IPS DF 6.9 (cell line): Measurements from ENCODE around the gene TRIM8.
"Not testable (repeated sequence)": the region's sequence is repeated elsewhere in the genome, so short reads cannot be mapped to it uniquely, and the experiment has no call there.

ENCODE experiments used
- DNase-seq: peaks from one replicate; pipeline ENCODE4 v3.0.0-alpha.2; 2013; ENCODE audit warnings: low read depth, low spot score
- H3K27ac ChIP-seq: one replicate; pipeline ENCODE4 v1.5.1; 2013; ENCODE audit warnings: low read length, control low read depth
- H3K27me3 ChIP-seq: 2 replicates; pipeline ENCODE4 v1.6.1; 2013; ENCODE audit warnings: mild to moderate bottlenecking, low read length; ENCODE audit not compliant: control insufficient read depth, insufficient read depth
- H3K36me3 ChIP-seq: 2 replicates; pipeline ENCODE4 v1.6.1; 2013; ENCODE audit warnings: low read length; ENCODE audit not compliant: control insufficient read depth, insufficient read depth
- H3K4me1 ChIP-seq: 2 replicates; pipeline ENCODE4 v1.6.1; 2013; ENCODE audit warnings: low read length; ENCODE audit not compliant: control insufficient read depth, insufficient read depth
- H3K4me3 ChIP-seq: 2 replicates; pipeline ENCODE4 v1.5.1; 2013; ENCODE audit warnings: mild to moderate bottlenecking, low read length
- H3K9me3 ChIP-seq: 2 replicates; pipeline ENCODE4 v1.6.1; 2013; ENCODE audit warnings: low read length, inconsistent platforms; ENCODE audit not compliant: control insufficient read depth, insufficient read depth
- WGBS: extraction: QIAGEN DNeasy Blood & Tissue Kit; methylation state at CpG from one replicate; pipeline ENCODE4 v1.1.7; 2013; ENCODE audit warnings: mixed read lengths, missing lambda C conversion rate; ENCODE audit not compliant: insufficient read length, insufficient coverage; 5-methylcytosine and 5-hydroxymethylcytosine counted together

The TRIM8 gene

DNA sequence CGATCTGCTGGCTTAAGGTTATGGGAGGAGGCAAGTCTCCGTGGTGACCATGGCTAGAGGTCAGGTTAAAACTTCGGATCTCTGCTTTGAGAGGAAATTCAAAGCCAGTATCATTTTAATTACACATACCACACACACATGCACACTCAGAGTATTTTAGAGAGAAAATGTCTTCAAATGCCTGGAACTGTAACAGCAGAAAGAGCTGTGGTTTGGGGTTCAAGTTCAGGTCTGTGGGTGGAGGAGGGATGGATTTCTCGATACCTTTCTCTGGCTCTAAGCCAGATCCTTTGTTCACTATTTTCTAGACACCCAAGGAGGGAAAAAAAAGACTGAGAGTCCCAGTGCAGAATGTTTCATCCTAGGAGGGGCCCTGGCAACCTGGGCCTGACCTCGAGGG is 37.4 kb downstream of the TRIM8 start:
- no peak overlapping the region for H3K27ac ChIP-seq
- DNase-seq: no peak
- WGBS: no CpG with 5 or more reads among the region's 5 CpGs
- peaks cover 2% of the 10 kb centered on the region; the same call in 1 of the 2 replicates for H3K4me1 ChIP-seq
- no peaks in the 10 kb centered on the region for H3K9me3 ChIP-seq
- peaks cover 6% of the 10 kb centered on the region; the same call in 1 of the 2 replicates for H3K36me3 ChIP-seq
- no peak overlapping the region for H3K4me3 ChIP-seq
- no peaks in the 10 kb centered on the region for H3K27me3 ChIP-seq

DNA sequence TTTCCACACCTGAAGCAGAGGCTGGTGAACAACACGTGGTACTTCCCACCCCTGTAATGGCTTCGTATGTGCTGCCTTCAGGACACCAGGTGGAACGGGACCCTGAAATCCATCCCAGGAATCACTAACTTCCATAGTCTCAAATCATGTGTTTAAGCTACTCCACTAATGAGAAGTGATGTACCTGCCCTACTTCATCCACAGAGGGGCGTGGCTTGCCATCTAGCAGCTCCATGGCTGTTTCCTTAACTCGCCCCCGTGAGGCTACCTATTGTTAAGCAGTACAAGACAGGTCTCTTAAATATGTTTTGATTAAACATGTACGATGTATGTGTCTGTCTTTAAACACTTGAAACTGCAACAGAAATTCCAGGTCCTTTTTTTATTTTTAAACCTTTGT is 38.1 kb downstream of the TRIM8 start:
- Histone ChIP-seq H3K4me1 (peaks cover 2% of the 10 kb centered on the region; the same call in 1 of the 2 replicates), H3K4me3 (no peak overlapping the region), H3K36me3 (peaks cover 6% of the 10 kb centered on the region; the same call in 1 of the 2 replicates), H3K9me3 (no peaks in the 10 kb centered on the region), H3K27ac (no peak overlapping the region), H3K27me3 (no peaks in the 10 kb centered on the region)
- DNase-seq: no peak
- no CpG with 5 or more reads among the region's 7 CpGs for WGBS

DNA sequence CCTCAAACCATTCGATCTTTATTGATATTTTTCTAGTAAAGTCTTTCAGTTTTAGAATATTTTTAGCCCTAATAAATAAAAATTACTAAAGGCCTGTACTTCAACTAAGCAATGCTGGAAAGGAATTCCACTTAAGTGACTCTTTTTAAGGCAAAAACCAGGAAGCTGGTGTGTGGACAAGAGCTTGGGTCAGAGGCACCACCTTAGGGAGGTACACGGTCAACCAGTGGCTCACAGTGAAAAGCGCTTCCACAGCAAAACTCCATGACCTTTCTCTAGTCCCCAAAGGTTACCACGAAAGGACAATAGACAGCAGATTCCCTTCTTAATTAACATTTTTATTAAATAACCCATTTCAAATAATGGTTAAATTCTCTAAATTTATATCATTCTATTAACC is 38.7 kb downstream of the TRIM8 start:
- DNase-seq: no peak
- H3K4me3 ChIP-seq: no peak overlapping the region
- peaks cover under 1% of the 10 kb centered on the region; the same call in 1 of the 2 replicates for H3K4me1 ChIP-seq
- H3K27me3 ChIP-seq: no peaks in the 10 kb centered on the region
- peaks cover 6% of the 10 kb centered on the region; the same call in 1 of the 2 replicates for H3K36me3 ChIP-seq
- 100% methylated on average over 1 of the region's 4 CpGs for WGBS
- H3K27ac ChIP-seq: no peak overlapping the region
- no peaks in the 10 kb centered on the region for H3K9me3 ChIP-seq

DNA sequence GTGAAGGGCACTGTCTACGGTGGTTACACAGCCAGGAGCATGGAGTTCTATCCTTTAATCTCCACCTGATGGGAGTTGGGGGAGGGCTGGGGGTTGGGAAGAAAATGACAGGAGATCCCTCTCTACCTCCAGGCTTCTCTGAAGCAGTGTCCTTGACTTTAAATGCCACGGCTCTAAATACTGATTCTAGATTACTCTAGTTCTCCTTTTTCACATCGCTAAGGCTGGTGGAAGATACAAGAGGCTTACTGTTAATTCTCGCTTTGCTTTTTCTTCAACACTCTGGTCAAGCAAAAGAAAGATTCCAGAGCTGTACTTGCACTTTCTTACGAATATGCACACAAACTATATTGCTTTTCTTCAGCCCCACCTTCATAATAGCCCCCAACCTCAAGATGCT is 39.5 kb downstream of the TRIM8 start:
- no peaks in the 10 kb centered on the region for H3K9me3 ChIP-seq
- no CpG with 5 or more reads among the region's 5 CpGs for WGBS
- H3K36me3 ChIP-seq: peaks cover 6% of the 10 kb centered on the region; the same call in 1 of the 2 replicates
- H3K27me3 ChIP-seq: no peaks in the 10 kb centered on the region
- H3K4me3 ChIP-seq: no peak overlapping the region
- no peak for DNase-seq
- no peak overlapping the region for H3K27ac ChIP-seq
- H3K4me1 ChIP-seq: no peaks in the 10 kb centered on the region; the same call in 1 of the 2 replicates

DNA sequence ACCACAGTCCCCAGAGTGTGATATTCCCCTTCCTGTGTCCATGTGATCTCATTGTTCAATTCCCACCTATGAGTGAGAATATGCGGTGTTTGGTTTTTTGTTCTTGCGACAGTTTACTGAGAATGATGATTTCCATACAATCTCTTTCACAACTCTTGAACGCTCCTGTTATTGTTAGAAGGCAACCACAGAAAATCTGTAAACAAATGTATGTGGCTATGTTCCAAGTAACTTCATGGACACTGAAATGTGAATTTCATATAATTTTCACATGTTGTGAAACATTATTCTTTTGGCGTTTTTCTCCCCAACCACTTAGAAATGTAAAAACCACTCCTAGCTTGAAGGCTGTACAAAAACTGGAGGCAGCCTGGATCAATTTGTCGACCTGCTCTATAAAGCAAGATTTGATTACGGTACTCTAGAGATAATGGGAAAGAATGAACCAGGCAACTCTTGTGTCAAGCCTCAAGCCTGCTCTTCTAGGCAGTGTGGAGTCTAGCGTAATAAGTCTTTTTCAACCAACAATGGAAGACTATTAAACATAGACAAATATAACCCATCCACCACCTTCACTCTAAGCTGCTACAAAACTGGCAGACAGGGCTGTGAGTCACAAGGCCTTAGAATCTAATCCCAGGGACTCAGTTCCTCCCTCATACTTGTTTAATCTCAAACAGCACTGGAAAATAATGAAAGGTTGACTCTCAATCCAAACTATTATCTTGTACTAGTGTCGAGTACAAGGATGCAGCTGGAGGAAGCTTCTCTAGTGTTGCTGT is 47.2 kb downstream of the TRIM8 start:
- Histone ChIP-seq H3K9me3 (no peaks in the 10 kb centered on the region), H3K4me1 (no peaks in the 10 kb centered on the region), H3K27me3 (no peaks in the 10 kb centered on the region), H3K27ac (no peak overlapping the region), H3K4me3 (no peak overlapping the region), H3K36me3 (peaks cover under 1% of the 10 kb centered on the region; the same call in 1 of the 2 replicates)
- DNase-seq: no peak
- no CpG with 5 or more reads among the region's 8 CpGs for WGBS

DNA sequence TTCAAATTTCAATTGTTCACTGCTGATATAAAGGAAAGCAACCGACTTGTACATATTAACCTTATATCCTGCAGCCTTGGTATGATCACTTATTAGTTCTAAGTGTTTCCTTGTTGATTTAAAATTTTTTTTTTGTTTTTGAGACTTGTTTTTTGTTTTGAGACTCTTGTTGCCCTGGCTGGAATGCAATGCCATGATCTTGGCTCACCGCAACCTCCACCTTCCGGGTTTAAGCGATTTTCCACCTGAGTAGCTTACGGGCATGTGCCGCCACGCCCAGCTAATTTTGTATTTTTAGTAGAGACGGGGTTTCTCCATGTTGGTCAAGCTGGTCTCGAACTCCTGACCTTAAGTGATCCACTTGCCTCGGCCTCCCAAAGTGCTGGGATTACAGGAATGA is 51.1 kb downstream of the TRIM8 start:
- H3K27me3 ChIP-seq, H3K36me3 ChIP-seq, H3K27ac ChIP-seq, H3K4me3 ChIP-seq, H3K9me3 ChIP-seq, DNase-seq, H3K4me1 ChIP-seq: not testable (repeated sequence)
- no CpG with 5 or more reads among the region's 10 CpGs for WGBS

DNA sequence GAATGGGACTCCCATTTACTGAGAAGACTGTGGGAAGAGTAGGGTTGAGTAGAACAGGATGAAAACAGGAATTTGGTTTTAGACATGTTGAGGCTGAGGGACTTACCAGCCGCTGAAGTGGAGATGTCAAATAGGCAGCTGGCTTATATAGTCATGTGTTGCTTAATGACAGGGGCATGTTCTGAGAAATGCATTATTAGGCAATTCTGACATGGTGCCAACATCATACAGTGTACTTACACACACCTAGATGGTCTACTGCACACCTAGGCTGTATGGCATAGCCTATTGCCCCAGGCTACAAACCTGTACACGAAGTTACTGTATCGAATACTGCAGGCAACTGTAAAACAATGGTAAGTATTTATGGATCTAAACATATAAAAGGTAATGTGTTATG is 52.5 kb downstream of the TRIM8 start:
- DNase-seq: no peak
- no peaks in the 10 kb centered on the region for H3K27me3 ChIP-seq

DNA sequence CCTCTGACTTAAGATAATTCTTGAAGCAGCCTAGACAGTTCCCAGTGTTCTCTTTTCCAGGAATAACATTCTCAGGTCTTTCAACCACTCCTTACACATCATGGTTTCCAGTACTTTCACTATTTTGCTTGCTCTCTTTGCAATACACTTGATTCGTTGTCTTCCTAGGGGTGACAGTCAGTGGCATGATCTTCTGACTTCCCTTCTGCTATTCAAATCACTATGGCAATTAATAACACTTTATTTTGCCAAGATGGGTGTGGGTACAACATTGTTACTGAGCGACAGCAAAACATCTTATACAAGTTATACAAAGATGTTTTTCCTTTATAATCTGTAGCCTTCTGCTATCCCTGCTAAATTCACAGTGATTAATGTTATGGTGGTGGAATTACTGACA is 54.6 kb downstream of the TRIM8 start:
- WGBS: no CpG with 5 or more reads among the region's 2 CpGs
- DNase-seq: no peak

More for the DNA sequence above, 52.5 kb downstream of the TRIM8 start:
- Histone ChIP-seq H3K36me3 (peaks cover 4% of the 10 kb centered on the region; the same call in 1 of the 2 replicates), H3K4me3 (no peak overlapping the region), H3K9me3 (no peaks in the 10 kb centered on the region), H3K4me1 (no peaks in the 10 kb centered on the region), H3K27ac (no peak overlapping the region)
- WGBS: no CpG with 5 or more reads among the region's 3 CpGs

DNA sequence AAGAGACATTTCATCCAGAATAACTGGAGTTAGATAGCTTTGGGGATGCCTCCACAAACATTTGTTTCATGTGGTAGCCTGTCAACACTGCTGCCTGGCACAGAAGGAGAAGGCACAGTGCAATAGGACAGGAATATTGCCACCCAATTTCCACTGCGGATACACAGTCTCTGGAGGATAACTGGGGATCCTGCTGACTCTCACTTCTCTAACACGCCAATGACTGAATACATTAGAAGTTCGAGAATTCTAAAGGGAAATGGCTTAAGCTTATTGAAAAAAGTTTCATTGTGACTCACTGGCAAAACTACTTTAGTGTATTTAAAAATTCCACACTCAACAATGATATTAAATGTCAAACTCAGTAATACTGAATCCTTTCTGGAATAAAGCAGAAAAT is 57.0 kb downstream of the TRIM8 start:
- WGBS: no CpG with 5 or more reads among the region's 3 CpGs

More for the DNA sequence above, 54.6 kb downstream of the TRIM8 start:
- Histone ChIP-seq H3K36me3 (peaks cover 4% of the 10 kb centered on the region; the same call in 1 of the 2 replicates), H3K9me3 (no peaks in the 10 kb centered on the region), H3K27ac (no peak overlapping the region), H3K4me1 (no peaks in the 10 kb centered on the region), H3K27me3 (no peaks in the 10 kb centered on the region), H3K4me3 (no peak overlapping the region)

DNA sequence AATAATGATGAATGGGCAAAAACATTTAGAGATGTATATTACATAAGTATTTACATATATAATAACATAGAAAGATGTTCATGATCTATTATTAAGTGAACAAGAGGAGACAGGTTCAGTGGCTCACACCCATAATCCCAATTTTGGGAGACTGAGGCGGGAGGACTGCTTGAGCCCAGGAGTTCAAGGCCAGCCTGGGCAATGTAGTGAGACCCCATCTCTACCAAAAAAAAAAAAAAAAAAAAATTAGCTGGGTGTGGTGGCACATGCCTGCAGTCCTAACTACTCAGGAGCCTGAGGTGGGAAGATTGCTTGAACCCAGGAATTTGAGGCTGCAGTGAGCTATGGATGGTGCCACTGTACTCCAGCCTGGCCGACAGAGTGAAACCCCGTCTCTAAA is 57.5 kb downstream of the TRIM8 start:
- H3K36me3 ChIP-seq: peaks cover under 1% of the 10 kb centered on the region; the same call in 1 of the 2 replicates
- H3K9me3 ChIP-seq: no peaks in the 10 kb centered on the region
- no peak overlapping the region for H3K4me3 ChIP-seq
- H3K27ac ChIP-seq: no peak overlapping the region
- no peaks in the 10 kb centered on the region for H3K27me3 ChIP-seq
- no peaks in the 10 kb centered on the region for H3K4me1 ChIP-seq
- WGBS: no CpG with 5 or more reads among the region's 3 CpGs
- DNase-seq: no peak

More for the DNA sequence above, 57.0 kb downstream of the TRIM8 start:
- no peak overlapping the region for H3K27ac ChIP-seq
- H3K27me3 ChIP-seq: no peaks in the 10 kb centered on the region
- no peaks in the 10 kb centered on the region for H3K4me1 ChIP-seq
- H3K4me3 ChIP-seq: no peak overlapping the region
- H3K36me3 ChIP-seq: peaks cover 4% of the 10 kb centered on the region; the same call in 1 of the 2 replicates
- no peak for DNase-seq
- no peaks in the 10 kb centered on the region for H3K9me3 ChIP-seq
